SU-DHL-6 (cell line): ENCODE results near the gene FNTB.

Source experiments
- EZH2phosphoT487 ChIP-seq: fragments of 200-600 bp; sonication (generic), shearing (Covaris generic); conservative IDR thresholded peaks from 2 replicates; pipeline ENCODE4 v1.6.1; 2018; ENCODE audit warnings: mild to moderate bottlenecking, antibody characterized with exemption, low read length, moderate library complexity, mixed read lengths
- TF ChIP-seq, protein P1 (sequence below): fragments of 200-600 bp; sonication (generic); IDR thresholded peaks from one replicate; pipeline ENCODE4 v1.5.1; 2017; ENCODE audit warnings: antibody characterized with exemption, mild to moderate bottlenecking, low read length, moderate library complexity; ENCODE audit not compliant: insufficient read depth, poor library complexity, severe bottlenecking

GRCh38 chr14:64998455-64998931 is 11.8 kb downstream of the FNTB start:
- TF ChIP-seq, protein P1, sequence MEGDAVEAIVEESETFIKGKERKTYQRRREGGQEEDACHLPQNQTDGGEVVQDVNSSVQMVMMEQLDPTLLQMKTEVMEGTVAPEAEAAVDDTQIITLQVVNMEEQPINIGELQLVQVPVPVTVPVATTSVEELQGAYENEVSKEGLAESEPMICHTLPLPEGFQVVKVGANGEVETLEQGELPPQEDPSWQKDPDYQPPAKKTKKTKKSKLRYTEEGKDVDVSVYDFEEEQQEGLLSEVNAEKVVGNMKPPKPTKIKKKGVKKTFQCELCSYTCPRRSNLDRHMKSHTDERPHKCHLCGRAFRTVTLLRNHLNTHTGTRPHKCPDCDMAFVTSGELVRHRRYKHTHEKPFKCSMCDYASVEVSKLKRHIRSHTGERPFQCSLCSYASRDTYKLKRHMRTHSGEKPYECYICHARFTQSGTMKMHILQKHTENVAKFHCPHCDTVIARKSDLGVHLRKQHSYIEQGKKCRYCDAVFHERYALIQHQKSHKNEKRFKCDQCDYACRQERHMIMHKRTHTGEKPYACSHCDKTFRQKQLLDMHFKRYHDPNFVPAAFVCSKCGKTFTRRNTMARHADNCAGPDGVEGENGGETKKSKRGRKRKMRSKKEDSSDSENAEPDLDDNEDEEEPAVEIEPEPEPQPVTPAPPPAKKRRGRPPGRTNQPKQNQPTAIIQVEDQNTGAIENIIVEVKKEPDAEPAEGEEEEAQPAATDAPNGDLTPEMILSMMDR: no peak
- no peak for TF ChIP-seq EZH2phosphoT487
